ENCODE results near the gene CEP95.
"Not testable (repeated sequence)": the region's sequence is repeated elsewhere in the genome, so short reads cannot be mapped to it uniquely, and the experiment has no call there.

The CEP95 gene

GRCh38 chr17:64506576-64507412, at the start of gene CEP95:
Gene CEP95 (plus strand): TSS chr17:64506977. CDS start chr17:64507098, 121 bp downstream.
- peak; percentile 98 to 99 for DNase-seq

DNA sequence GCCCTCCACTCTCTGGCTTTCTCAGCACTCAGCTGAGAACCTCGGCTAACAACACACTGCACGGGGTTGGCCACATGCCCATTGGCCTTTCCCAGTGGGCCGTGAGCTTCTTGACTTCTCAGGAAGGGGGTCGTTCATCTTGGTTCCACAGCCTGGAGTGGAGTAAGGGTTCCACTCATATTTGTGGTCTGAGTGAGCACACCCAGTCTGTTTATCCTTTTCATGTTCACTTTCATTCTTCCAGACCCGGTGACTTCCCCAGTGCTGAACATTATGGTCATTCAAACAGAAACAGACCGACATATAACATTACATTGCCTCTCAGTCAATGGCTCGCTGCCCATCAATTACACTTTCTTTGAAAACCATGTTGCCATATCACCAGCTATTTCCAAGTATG, 49.6 kb upstream of the CEP95 start:
- no peak for DNase-seq

- DNase-seq, result no peak
These were observed 48.0 kb upstream of the CEP95 start for GRCh38 chr17:64458756-64459155.

DNA sequence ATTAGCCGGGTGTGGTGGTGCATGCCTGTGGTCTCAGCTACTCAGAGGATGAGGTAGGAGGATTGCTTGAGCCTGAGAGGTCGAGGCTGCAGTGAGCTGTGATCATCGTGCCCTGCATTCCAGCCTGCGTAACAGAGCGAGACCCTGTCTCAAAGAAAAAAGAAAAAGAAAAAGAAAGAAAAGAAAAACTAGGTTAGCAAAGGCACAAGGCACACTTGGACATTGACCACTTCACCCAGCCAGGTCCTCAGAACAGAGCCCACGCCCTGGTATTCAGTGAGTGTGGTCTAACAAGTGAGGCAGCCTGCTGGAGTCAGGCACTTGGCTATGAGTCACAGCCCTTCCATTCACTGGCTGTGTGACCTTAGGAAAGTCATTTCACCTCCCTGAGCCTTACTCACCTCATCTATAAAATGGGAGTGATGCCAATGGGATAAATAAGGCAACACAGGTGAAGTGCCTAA, 47.5 kb upstream of the CEP95 start:
- no peak for DNase-seq

- not testable (repeated sequence) for DNase-seq
These were observed 47.0 kb upstream of the CEP95 start for GRCh38 chr17:64459818-64460217.

DNA sequence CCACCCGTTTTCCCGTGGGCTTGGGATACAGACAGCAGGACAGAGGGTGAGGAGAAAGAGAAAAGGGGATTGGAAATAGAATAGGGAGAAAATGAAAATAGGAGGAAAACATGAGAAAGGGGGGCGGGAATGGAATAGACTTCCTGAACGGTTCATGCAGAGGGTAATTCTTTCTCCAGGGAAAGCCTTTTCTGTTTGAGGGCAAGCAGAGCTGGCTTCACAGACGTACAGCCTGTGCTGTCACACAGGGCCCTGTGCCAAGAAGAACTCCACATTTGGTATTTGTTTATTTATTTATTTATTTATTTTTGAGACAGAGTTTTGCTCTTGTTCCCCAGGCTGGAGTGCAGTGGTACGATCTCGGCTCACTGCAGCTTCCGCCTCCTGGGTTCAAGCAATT, 45.8 kb upstream of the CEP95 start:
- DNase-seq, result no peak

GRCh38 chr17:64461788-64462187, 45.0 kb upstream of the CEP95 start:
- DNase-seq, result no peak

DNA sequence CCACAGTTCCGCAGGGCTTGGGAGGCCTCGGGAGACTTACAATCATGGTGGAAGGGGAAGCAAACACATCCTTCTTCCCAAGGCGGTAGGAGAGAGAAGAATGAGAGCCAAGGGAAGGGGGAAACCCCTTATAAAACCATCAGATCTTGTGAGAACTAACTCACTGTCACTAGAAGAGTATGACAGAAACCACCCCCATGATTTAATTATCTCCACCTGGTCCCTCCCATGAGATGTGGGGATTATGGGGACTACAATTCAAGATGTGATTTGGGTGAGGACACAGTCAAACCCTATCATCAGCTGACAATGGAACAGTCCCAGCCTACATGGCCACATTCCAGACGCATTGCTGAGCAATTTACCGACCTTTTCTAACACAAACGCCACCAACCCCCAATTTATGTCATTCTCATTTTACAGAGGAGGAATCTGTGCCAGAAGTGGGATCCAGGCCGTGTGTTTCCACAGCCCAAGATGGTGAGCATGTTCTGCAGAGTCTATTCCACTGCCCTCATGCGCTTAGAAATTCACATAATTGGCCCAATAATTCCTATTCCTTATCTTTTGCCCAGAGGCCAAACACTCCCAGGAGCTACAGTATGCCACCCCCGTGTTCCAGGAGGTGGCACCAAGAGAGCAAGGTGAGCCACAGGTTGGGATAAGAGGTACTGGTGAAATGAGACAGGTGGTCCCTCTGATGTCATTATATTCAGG, 40.6 kb upstream of the CEP95 start:
- no peak for DNase-seq

- not testable (repeated sequence) for DNase-seq
These were observed 39.9 kb upstream of the CEP95 start for GRCh38 chr17:64466834-64467233.

- DNase-seq, result no peak
These were observed 36.2 kb upstream of the CEP95 start for GRCh38 chr17:64470625-64471024.

- no peak for DNase-seq
These were observed 35.3 kb upstream of the CEP95 start for GRCh38 chr17:64471440-64471839.

DNA sequence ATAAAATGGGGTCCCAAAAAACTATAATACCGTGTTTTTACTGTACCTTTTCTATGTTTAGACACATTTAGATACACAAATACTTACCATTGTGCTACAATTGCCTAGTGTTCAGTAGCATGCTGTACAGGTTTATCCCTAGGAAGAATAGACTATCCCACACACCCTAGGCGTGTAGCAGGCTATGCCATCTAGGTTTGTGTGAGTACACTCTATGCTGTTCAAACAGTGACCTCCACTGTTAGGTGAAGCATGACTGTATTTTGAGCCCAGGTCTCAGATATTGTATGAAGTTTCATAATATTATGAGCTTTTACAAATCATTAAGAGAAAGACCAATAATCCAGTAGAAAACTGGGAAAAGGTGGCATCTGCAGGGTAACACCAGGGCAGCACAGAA, 34.2 kb upstream of the CEP95 start:
- no peak for DNase-seq

- no peak for DNase-seq
These were observed 28.9 kb upstream of the CEP95 start for GRCh38 chr17:64477849-64478248.

- no peak for DNase-seq
These were observed 25.8 kb upstream of the CEP95 start for GRCh38 chr17:64480951-64481350.

- no peak for DNase-seq
These were observed 22.4 kb upstream of the CEP95 start for GRCh38 chr17:64484380-64484779.

- no peak for DNase-seq
These were observed 18.5 kb upstream of the CEP95 start for GRCh38 chr17:64488301-64488700.

- peak in 1 of 2 experiments; percentile 19 for DNase-seq
These were observed 15.5 kb upstream of the CEP95 start for GRCh38 chr17:64491034-64491860.

GRCh38 chr17:64491994-64492393, 14.8 kb upstream of the CEP95 start:
- no peak for DNase-seq

DNA sequence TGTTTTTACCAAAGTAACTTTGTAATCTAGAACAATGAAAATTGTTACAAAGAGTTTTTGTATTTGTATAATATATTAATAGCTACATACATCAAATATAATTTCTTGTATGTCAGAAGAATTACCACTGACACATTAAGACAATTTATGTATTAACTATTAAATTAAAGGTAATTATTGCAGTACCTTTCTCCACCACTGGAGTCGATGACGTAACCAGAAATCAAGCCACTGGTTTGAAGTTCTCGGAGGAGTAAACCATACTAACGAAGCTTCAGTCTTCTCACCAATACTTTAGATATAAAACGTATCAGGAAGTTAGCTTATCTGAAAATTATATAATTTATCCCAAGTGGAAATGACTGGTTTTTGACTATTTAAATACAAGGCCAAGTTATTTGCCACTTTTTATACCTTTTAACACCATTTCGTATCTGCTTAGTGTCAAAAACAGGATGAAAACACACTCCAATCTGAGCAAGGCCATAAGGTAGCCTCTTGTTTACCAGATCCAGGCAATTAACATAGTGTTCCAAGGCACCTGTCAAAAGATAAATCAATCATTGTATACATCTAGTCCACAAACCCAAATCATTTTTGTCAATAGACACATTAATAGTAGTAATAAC, 14.2 kb upstream of the CEP95 start:
- no peak for DNase-seq

DNA sequence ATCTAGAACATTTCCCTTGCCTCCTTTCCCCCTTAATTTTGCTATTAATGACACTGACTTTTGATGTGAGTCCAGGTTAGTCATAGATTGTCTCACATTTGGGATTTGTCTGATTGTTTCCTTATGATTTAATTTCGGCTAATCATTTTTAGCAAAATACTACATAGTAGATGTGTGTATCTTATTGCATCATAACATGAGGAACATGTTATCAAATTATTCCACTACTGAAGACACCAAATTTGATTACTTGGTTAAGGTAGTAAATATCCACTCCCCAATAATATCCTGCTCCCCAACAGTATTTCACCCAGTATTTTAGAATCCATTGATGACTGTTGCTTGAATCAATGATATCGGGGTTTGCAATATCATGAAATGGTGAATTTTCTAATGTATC, 12.7 kb upstream of the CEP95 start:
- no peak for DNase-seq

DNA sequence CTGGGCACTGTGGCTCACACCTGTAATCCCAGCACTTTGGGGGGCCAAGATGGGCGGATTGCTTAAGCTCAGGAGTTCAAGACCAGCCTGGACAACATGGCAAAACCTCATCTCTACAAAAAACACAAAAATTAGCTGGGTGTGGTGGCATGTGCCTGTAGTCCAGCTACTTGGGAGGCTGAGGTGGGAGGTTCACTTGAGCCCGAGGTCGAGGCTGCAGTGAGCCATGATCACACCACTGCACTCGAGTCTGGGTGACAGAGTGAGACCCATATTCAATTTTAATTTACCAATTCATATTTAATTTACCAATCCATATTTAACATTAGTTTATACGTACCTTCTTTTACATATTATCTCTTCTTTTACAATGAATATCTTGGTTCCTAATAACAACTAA, 11.5 kb upstream of the CEP95 start:
- DNase-seq, result not testable (repeated sequence)

- DNase-seq, result no peak
These were observed 10.4 kb upstream of the CEP95 start for GRCh38 chr17:64496348-64496785.
